Non-pigmented ciliary epithelial cell (primary cell): Measurements from ENCODE around the gene COL23A1.

Source experiments
- DNase-seq: peaks from one replicate; pipeline ENCODE4 v3.0.0-alpha.2; 2010; ENCODE audit warnings: low read depth

The COL23A1 gene

DNA sequence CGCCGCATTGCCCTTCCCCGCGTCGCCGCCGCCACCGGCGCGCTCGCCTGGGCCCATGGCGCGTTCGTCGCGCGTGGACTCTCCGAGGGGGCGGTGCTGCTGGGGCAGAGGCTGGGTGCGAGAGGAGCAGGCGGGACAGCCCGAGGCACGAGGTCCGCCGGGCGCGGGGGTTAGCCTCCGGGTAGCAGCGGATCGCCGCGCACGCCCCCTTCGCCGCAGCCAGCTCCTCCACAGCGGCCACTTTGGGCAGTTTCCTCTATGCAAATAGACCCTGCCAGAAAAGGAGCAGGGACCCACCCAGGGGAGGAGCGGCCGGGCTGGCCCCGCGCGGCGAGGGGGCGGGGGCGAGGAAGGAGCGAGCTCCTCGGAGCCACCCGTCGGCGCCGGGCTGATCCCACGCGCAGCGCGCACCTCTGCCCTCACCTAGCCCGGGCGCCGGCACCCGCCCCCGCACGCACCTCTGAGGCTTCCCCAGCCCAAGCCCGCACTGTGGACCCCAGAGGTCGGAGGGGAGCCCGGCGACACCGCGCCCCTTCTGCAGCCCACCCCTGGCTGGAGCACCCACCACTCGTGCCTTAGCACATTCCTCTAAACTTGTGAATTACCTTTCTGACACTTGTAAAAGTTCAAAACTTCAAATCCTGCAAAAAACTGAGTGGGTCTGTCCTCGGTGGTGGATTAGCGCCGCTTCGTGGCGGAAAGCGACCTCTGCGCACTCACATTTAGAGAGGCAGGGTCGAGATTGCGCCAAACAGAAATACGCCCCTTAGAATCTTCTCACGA lies at the start of gene COL23A1:
Gene COL23A1 (minus strand): TSS at position 253 of the 783 bp plus-strand sequence.
- peak; percentile 20 for DNase-seq

DNA sequence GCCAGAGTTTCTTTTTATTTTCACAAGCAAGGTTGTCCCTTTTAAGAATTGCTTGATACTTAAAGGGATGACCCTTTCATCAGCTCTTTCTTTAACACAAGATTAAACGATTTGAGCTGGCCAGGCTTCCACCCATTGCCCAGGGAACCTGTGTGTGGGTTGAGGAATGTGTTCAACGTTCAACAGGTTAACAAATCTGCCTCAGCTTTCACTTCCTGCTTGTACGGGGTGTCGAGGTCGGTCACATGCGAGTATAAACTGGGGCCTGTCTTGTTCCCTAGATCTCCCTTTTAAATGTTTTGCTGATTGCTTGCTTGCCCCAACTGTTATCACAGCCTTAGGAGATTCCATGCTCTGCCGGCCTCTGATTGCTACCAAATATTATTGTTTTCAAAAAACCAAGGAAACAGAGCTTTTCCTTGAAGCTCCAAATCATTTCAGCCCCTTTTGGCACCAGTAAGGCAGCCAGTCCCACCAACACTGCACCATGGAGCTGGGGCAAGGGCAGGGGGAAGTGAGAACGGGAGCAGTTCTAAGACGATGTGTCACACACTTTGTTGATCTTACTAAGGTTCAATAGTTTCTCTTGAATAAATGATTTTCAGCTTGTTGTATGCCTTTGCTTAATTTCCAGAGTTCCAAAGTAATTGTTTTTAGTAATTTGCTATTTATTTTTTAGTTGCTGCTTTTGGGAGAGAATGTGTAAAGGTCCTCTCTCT lies 47.3 kb upstream of the COL23A1 start:
- DNase-seq, result no peak

DNA sequence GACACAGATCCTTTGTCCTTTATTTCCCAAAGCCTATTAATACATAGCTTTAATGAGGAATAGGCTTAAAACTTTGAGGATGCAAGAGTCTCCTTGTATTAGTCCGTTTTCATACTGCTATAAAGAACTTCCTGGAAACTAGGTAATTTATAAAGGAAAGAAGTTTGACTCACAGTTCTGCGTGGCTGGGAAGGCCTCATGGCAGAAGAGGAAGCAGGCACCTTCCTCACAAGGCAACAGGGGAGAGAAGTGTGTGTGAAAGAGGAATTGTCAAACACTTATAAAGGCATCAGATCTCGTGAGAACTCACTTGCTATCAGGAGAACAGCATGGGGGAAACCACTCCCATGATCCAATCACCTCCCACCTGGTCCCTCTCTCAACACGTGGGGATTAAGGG lies 42.1 kb upstream of the COL23A1 start:
- DNase-seq, result no peak

DNA sequence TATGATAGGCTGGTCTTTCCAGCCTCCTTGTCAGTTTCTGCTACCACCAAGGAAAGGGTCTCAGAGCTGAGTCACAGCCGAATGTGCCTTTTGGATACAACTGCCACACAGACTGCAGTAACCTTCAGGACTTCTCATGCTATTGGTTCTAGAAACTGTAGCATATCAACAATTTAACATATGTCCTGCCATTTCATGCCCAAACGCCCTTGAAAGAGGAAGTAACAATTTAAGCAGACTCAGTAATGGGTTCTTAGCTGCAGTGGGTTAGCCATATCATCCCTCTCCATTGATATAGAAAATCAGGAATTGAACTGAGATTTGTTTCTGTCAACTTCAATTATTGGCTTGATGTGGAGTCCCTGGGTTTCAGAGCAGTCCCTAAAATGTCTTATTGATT lies 40.8 kb upstream of the COL23A1 start:
- no peak for DNase-seq

DNA sequence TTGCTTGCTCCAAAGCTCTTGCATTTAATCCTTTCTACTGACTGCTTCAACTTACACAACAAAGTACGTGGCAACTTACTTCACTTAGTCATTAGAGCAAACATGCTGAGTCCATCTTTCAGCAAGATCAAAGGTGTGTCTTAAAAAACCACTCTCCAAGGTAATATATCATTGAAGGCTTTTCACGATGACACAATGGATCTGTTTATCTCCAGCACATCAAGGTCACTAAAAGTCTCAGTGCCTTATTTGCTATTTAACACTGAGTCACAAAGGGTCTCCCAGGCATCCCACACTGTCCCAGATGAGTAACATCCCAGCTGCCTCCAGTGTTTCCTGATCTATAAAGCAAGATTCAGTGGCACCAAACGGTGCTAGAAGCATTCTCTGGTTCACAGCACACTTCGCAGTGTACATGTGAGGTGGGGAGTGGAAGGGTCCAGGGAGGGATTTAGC lies 40.3 kb upstream of the COL23A1 start:
- no peak for DNase-seq

DNA sequence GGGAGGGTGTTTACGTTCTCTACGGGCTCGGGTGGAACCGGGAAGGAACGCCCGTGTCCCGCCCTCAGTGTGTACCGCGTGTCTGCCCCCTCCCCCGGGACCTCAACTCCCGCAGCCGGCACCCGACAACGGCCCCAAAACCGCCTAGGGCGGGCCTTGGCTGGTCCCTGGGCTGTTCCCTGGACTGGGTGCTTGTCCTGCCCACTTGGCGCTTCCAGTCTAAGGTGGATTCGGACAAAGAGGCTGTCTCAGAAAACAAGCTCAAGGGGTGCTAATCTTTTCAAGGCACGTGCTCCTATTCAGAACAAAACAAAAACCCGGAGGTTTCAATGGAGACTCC lies 37.0 kb upstream of the COL23A1 start:
- no peak for DNase-seq

DNA sequence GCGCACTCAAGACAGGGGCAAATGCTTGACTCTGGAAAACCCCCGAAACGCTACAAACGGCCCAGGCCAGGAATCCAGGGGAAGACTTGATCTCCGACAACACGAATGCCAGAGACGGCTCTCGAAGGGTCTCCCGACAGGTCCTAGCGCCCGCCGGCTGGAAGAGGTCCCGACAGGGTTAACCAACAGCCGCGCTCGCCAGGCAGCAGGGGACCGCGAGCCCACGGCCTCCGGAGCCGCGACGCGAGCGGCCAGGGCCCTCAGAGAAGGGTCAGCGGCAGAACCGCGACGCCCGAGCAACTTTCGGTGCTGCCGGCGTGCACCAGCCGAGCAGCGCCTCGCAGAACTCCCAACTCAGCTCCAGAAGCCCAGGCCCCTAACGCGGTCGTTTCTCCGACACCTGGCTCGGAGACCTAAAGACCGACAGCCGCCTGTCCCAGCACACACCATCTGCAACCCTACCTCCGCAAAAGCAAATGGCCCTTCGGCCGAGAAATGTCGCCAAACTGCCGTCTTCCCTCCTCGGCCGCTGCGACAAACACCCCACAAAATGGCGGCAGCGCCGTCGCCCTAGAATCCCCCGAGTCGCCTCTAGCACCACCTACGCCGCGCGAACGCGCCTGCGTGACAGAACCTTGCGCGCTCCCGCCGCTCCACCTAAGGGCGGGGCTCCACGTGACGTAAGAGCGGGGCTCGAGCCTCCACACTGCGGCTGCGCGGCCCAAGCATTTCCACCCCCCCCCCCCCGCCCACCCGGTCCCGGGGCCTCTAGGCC lies 36.5 kb upstream of the COL23A1 start, which contains the start of gene CLK4:
Gene CLK4 (minus strand): TSS at position 567 of the 775 bp plus-strand sequence. CDS start 3,634 bp downstream, outside the sequence.
- peak; percentile 80 for DNase-seq

DNA sequence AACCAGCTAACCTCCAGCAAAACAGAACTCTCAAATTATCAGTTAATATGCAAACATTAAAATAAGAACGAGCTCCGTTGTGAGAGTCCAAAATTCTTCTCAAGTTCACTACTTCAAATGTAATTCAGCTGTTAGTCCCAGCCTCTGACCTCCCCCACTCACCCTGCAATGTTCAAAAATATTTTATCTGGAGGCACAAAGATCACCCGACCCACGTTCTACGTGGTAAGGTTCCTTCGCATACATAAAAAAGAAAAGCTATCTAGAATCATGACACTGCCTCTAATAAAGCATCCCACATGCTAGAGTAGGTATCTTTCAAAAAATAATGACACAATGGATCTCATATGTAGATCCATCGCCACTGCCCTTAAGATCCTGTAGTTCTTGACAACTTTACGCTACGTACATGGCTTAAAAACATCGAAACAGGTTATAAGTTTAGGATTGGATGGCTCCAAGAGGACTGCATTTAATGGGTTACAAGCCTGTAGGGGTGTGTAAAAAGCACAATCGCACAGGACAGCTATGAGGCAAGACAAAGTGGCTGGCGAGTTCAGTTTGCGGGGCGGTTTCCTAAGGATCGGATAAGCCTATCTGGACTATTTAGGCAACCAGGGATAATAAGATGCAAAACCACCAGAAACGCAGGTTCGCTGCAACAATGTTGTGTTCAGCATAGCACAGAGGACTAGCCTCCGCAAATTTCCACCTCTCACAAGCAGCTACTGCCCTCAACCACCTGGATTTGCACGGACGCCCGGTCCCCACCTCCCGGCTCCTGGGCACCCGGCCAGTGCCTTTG lies 35.7 kb upstream of the COL23A1 start:
- no peak for DNase-seq

DNA sequence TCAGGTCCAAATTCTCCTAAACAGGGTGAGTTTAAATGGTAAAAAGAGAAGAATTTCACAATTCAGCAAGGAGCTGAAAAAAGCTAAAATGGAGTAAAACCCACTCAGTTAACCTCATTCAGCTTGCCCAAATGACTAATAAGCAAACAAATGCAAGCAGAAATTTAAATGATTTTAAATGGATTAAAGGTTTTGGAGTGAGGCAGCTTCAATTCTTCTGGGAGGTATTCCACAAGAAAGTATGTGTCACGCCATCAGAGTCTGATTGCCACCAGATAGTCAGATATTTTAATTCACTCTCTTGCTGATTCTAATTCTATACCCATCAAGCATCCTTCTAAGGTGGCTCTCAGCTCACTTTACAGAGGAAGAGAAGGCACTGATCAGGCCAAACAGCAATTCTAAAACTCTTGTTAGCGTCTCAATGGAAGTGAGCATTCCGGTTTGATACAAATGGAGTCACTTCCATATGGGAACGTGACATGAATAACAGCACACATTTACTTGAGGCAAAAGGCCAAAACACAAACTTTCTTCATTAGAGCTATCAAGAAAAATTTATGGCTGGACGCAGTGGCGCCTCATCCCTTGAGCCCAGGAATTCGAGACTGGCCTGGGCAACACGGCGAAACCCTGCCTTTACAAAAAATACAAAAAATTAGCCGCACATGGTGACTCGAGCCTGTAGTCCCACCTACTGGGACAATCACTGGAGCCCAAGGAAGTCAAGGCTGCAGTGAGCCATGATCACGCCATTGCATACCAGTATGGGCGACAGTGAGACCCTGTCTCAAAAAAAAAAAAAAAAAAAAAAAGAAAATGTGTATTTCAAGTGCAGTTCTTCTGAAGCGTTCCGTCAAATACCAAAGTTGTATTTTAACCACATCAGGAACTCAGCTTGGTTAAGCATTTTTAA lies 34.7 kb upstream of the COL23A1 start:
- DNase-seq, result no peak

DNA sequence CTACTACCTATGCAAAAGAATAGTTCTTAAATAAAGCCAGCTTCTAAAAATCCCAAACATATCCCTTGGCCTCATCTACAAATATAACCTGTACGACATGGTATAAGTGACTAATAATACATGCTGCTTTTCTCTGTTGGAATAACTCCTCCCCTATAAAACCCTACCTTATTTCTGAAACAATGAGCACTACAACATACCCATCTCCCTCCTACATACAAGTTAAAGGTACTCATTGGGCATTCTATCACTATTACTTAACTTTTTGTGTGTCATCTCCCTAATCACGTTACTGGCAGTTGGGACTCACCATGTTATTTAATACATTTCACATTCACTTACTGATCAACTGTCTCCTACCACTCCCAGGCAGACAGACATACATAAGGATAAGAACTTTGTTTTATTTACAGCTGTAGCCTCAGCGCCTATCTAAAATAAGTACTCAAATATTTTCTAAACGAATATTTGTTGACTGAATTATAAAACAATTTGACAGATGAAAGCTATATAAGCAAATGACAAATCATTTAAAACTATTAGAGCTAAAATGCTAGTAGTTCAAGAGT lies 32.6 kb upstream of the COL23A1 start:
- DNase-seq, result no peak

DNA sequence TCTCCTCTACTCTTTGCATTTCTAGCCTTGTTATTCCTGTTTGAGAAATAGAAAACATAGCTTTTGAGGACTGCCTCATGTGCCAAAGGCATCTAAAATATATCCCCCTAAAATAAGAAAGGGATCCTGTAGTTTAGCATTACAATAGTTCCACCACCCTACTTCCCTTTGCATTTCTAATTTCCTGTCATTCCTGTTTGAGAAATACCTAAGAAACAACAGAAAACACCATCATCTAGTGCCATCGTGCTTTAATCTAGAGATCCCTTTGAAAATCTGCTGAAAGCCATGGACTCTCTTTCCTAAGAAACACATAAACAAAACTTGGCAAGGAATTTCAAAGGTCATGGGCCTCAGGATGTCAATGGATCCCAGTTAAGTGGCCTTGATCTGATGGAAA lies 29.2 kb upstream of the COL23A1 start:
- DNase-seq, result no peak

DNA sequence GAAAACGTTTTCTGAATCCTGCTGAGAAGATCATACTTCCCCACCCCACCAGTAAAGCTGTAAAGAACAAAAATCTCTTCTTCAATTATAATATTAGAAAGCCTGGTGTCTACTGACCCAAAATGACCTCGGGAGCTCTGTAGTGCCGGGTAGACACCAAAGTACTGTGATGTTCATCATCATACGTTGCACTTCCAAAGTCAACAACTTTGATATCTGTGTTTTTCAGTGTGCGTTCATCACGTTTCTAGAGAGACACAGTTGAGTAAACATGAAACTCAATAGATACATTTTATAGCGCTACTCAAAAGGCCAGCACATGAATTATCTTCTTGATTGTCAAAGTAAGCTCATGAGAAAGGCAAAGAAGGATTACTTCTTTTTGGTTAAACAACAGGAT lies 22.1 kb upstream of the COL23A1 start:
- no peak for DNase-seq

DNA sequence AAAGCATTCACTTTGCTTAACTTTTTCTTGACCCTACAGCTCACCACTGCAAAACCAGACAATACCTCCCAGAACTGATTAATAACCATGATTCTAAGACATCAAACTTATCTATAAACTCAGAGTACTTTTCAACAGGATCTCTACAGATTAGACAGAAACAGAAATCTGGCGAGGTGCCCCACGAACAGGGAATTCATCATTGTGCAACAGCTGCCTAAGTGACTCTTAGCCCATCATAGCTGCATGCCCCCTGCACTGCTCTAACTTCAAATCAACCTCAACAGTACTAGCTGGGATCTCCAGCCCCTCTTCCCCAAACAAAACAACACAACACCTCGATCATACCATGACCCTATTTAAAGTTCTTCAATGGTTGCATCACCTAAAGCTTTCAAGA lies 16.1 kb upstream of the COL23A1 start:
- no peak for DNase-seq

DNA sequence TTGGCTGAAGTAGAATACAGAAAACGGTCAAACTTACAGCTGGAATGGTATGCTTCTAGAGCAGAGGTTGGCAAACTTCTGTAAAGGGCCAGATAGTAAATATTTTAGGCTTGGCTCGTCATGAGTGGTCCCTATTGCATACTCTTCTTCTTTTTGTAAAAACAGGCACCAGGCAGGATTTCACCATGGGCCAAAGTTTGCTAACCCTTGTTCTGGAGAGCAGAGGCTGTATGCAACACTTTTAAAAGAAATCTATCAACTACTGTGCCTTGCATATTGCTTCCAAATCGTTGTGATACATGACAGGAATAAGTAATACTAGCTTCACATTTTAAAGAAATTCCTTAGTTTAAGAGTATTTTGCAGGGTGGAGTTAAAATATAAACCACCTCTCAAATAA lies 15.6 kb upstream of the COL23A1 start:
- DNase-seq, result no peak

DNA sequence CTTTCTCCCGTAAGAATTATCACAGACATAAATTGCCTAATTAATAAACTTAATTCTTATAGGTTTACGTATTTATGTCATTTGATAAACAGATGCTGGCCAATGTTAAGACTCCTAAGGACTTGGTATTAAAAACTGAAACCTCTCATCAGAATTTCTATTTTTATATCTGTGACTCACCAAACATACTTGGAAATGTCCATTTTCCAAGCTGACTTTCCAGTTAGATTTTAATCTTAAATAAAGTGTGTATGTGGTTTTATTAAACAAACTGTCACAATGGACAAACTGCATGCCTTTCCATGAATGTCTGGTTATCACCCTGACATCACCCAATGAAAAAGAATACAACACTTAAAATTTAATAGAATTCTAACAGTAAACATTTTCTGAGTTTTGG lies 12.6 kb upstream of the COL23A1 start:
- DNase-seq, result no peak

DNA sequence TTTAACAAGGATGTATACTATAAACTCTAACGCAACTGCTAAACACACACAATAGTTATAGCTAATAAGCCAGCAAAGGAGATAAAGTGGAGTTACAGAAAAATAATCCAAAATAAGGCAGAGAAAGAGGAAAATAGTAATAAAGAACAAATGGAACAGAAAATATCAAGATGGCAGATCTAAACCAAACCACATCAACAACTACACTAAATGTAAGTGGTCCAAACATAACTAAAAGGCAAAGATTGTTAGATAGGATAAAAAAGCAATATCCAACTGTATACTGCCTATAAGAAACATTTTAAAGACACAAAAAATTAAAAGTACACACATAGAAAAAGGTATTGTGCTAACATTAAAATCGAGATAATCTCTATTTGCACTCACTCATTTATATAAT lies 5.6 kb upstream of the COL23A1 start:
- DNase-seq, result no peak

DNA sequence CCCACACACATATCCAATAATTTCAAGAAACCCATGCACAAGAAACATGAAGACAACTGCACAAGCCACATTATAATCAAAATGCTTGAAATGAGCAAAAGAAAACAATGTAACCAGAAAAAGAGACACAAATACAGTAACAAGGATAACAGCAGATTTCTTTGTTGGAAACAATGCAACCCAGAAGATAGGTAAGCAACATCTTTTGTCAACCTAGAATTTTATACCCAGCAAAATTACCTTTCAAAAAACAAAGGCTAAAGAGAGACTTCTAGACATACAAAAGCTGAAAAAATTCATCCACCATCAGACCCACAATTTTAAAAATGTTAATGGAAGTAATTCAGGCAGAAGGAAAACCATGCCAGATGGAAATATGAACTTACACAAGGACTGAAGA lies 5.0 kb upstream of the COL23A1 start:
- DNase-seq, result no peak

DNA sequence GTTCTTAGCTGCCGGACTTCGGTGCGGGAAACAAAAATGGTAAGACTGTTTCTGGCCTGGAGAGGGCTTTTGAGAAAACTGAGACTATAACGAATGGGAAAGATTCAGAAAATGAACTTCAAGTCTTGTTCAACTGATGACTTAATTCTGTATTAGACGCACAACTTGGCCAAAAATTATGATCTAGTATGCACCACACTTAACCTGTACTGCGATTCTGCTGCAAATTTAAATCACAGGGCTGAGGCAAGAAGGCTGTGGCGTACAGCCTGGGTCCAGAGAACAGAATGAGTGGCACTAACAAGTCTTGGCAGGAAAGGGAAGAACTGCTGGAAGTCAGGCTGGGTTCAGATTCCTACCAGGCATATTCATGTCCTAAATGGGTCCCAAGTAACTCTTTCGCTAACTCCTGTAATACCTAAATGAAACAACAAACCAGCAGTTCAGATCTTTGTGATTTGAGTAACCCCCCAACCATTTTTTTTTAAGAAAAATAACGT lies 781 bp upstream of the COL23A1 start:
- no peak for DNase-seq

DNA sequence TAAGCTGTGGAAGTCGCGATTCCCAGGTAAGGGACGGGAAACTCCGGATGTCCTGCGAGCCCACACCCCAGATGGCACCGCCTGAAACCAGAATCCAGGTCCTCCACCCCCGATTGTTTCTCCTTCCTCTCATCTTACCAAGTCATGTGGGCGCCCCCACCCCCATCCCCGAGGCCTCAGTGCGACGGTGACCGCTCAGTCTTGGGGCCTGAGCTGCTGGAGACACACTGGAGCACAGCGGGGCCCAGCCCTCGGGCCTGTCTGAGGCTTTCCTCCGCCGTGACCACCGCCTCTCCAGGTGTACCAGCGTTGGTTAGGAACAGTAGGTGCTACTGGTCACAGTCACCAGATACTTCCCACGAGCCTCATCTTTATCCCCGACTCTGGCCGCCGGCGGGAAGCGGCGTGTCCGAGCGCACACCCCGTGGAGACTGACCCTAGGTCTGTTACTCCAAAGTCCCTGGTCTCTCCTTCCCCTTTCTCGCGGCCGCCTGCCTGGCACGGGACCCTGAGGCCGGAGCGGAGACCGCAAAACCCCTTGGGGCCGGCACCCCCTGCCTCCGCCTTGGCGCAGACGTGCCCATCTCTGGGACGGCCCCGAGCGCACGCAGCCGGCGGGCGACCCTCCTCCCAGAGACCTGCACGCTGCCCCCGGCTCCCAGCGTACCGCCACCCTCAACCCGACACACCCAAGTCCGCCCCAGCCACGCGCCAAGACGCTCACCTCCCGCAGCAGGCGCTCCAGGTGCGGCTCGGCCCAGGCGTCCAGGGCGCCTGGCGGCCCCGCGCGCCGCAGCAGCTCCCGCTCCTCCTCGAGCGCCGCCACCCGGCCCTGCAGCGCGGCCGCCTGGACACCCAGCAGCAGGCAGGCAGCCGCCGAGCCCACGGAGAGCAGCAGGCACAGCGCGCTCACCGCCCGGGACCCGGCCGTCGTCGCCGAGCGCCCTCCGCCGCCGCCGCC lies 733 bp downstream of the COL23A1 start:
- DNase-seq, result no peak
